HepG2 (cell line): ENCODE results near the gene METTL1. TPM values are rescaled to one million over a fixed set of nuclear protein-coding genes. Genes with fewer than 3 reads are reported as not detected.

Source experiments
- ATAC-seq: fragments of 200-7000 bp; cut with Tn5 transposase; 3 replicates; pipeline ENCODE4 v1.9.1; 2020; ENCODE audit warnings: mild to moderate bottlenecking, moderate library complexity
- BruUV-seq: library from RNA; stranded (reverse); fragments of 400-500 nt; replicated peaks from 2 replicates; lab custom pipeline; 2021; lab: Mats Ljungman, UMichigan
- CTCF ChIA-PET: fragments of 300-600 bp; formaldehyde crosslinking; extraction: SDS; loops from one replicate; lab custom pipeline; 2021; ENCODE audit warnings: low total read pairs, inconsistent platforms, low intra/inter-chr PET ratio; lab: Yijun Ruan, JAX
- POLR2A ChIA-PET: fragments of 350-600 bp; sonication (Branson Sonifier 250); formaldehyde crosslinking; loops from one replicate; lab custom pipeline; 2020; ENCODE audit warnings: antibody characterized with exemption, inconsistent platforms; lab: Yijun Ruan, JAX
- DNase-seq: peaks from one replicate; pipeline ENCODE4 v3.0.0-alpha.2; 2015; ENCODE audit warnings: low spot score
- FAIRE-seq: peaks from 3 replicates; lab custom pipeline; 2011; peaks lifted over from hg19 to GRCh38; lab: Jason Lieb, UNC
- H2AFZ ChIP-seq: one replicate; pipeline ENCODE4 v1.6.1; 2011; ENCODE audit warnings: low read length, inconsistent platforms
- H3K27ac ChIP-seq: fragments of 300-600 bp; 3 replicates; pipeline ENCODE4 v1.8.0; 2011; ENCODE audit warnings: mixed run types, mild to moderate bottlenecking, mixed read lengths, low read length, inconsistent platforms; ENCODE audit not compliant: insufficient read depth; ENCODE audit errors: extremely low read length
- H3K27me3 ChIP-seq, 2 experiments: fragments of 200-600 bp in 1 of 2; 2 replicates in 1 of 2; 3 replicates in 1 of 2; pipeline versions ENCODE4 v1.6.0 to v1.8.0; 2011; ENCODE audit warnings: low read length in 2 of 2, mild to moderate bottlenecking in 2 of 2, moderate library complexity in 2 of 2, inconsistent platforms in 1 of 2; ENCODE audit not compliant: insufficient read depth in 2 of 2, control insufficient read depth in 1 of 2
- H3K36me3 ChIP-seq, 2 experiments: fragments of 200-600 bp in 1 of 2; replicated peaks in 1 of 2; 2 replicates in 1 of 2; 3 replicates in 1 of 2; pipeline versions ENCODE4 v1.5.1 to v1.8.0; 2011; ENCODE audit warnings: low read length in 2 of 2, inconsistent platforms in 1 of 2; ENCODE audit not compliant: insufficient read depth in 2 of 2, control insufficient read depth in 1 of 2
- H3K4me1 ChIP-seq: 2 replicates; pipeline ENCODE4 v1.5.1; 2012; ENCODE audit warnings: low read length, inconsistent platforms; ENCODE audit not compliant: insufficient read depth
- H3K4me2 ChIP-seq: 2 replicates; pipeline ENCODE4 v1.6.0; 2011; ENCODE audit warnings: low read depth, low read length, inconsistent platforms
- H3K4me3 ChIP-seq, 3 experiments: fragments of 200-600 bp in 1 of 3; sonication (generic), shearing (Covaris generic) in 1 of 3; replicated peaks in 1 of 3; 2 replicates each; pipeline ENCODE4 v1.5.1; 2011 to 2016; ENCODE audit warnings: low read length in 3 of 3, inconsistent platforms in 2 of 3, low read depth in 2 of 3, mild to moderate bottlenecking in 2 of 3, control low read depth in 1 of 3, mixed read lengths in 1 of 3; ENCODE audit not compliant: insufficient read depth in 1 of 3
- H3K79me2 ChIP-seq: one replicate; pipeline ENCODE4 v1.6.1; 2011; ENCODE audit warnings: low read length, inconsistent platforms; ENCODE audit not compliant: insufficient read depth
- H3K9ac ChIP-seq: 2 replicates; pipeline ENCODE4 v1.6.0; 2011; ENCODE audit warnings: mild to moderate bottlenecking, low read depth, low read length, inconsistent platforms; ENCODE audit not compliant: insufficient read depth
- H3K9me3 ChIP-seq: 2 replicates; pipeline ENCODE4 v1.5.1; 2012; ENCODE audit warnings: mild to moderate bottlenecking, low read length
- H4K20me1 ChIP-seq: 2 replicates; pipeline ENCODE4 v1.6.0; 2011; ENCODE audit warnings: inconsistent platforms, mild to moderate bottlenecking, low read length, moderate library complexity; ENCODE audit not compliant: insufficient read depth
- GRHL1 ChIP-seq: sonication (generic); formaldehyde crosslinking; conservative IDR thresholded peaks from 2 replicates; pipeline ENCODE4 v1.8.0; 2022; ENCODE audit warnings: missing genetic modification reagents
- MTA3 ChIP-seq: sonication (generic); formaldehyde crosslinking; IDR thresholded peaks from 2 replicates; pipeline ENCODE4 v1.4.0; 2020; ENCODE audit warnings: missing genetic modification reagents
- NFIB ChIP-seq: sonication (generic); formaldehyde crosslinking; IDR thresholded peaks from 2 replicates; pipeline ENCODE4 v1.9.0; 2021; ENCODE audit warnings: missing genetic modification reagents, mild to moderate bottlenecking, borderline replicate concordance
- ZNF18 ChIP-seq: sonication (generic); formaldehyde crosslinking; IDR thresholded peaks from 2 replicates; pipeline ENCODE4 v1.8.0; 2022; ENCODE audit warnings: mild to moderate bottlenecking, missing genetic modification reagents; ENCODE audit not compliant: insufficient replicate concordance
- ZNF256 ChIP-seq: sonication (generic); formaldehyde crosslinking; conservative IDR thresholded peaks from 2 replicates; pipeline ENCODE4 v1.4.0; 2020; ENCODE audit warnings: missing genetic modification reagents
- ZNF281 ChIP-seq: sonication (generic); formaldehyde crosslinking; IDR thresholded peaks from 2 replicates; pipeline ENCODE4 v1.4.0; 2020; ENCODE audit warnings: missing genetic modification reagents, borderline replicate concordance
- ZNF431 ChIP-seq: sonication (generic); formaldehyde crosslinking; IDR thresholded peaks from 2 replicates; pipeline ENCODE4 v1.9.0; 2022; ENCODE audit warnings: missing genetic modification reagents, low read depth, mild to moderate bottlenecking, borderline replicate concordance
- ZNF484 ChIP-seq: sonication (generic); formaldehyde crosslinking; IDR thresholded peaks from 2 replicates; pipeline ENCODE4 v1.5.1; 2020; ENCODE audit warnings: mild to moderate bottlenecking, low read depth, missing genetic modification reagents, borderline replicate concordance
- ZNF674 ChIP-seq: sonication (generic); formaldehyde crosslinking; IDR thresholded peaks from 2 replicates; pipeline ENCODE4 v1.5.0; 2020; ENCODE audit warnings: low read depth, mild to moderate bottlenecking, missing genetic modification reagents
- WGBS: methylation state at CpG from one replicate; pipeline ENCODE4 v1.1.6; 2017; ENCODE audit warnings: low lambda C conversion rate; 5-methylcytosine and 5-hydroxymethylcytosine counted together
- in situ Hi-C: cut with HindIII; loops from 2 replicates; pipeline ENCODE4 v1.10.0; 2017; ENCODE audit warnings: low pct_unique_long_range_greater_than_20kb; ENCODE audit not compliant: extremely low pct_ligation_motif_present
- intact Hi-C: fragments of 100-400 bp; cut with micrococcal nuclease; formaldehyde crosslinking; loops from one replicate; pipeline ENCODE4 v1.10.0; 2022; ENCODE audit not compliant: unreplicated experiment
- polyA plus RNA-seq, 8 experiments: library from polyadenylated mRNA; depleted of rRNA in 3 of 8; stranded (reverse) in 7 of 8; unstranded in 1 of 8; fragments of >200 nt; fragmentation: Illumina TruSeq in 4 of 8; extraction: Trizol in 4 of 8; gene quantifications; 2 replicates each; pipeline versions ENCODE4 v1.2.1 to v1.2.3, GENCODE V29; 2011 to 2016; ENCODE audit warnings: low read depth in 4 of 8, missing spikeins in 1 of 8, mixed read lengths in 1 of 8; ENCODE audit not compliant: insufficient read depth in 1 of 8
- total RNA-seq, 5 experiments: library from RNA; depleted of rRNA; stranded (reverse); fragments of >200 nt; fragmentation: Illumina TruSeq; extraction: Trizol; gene quantifications; 2 replicates each; pipeline ENCODE4 v1.2.3, GENCODE V29; 2016; ENCODE audit warnings: low read depth in 1 of 5

The METTL1 gene
- total and polyA plus RNA-seq, 2 of the 13 experiments (the other 11 are each of a cell fraction or from before 2014, with no cell fraction given) = 34.7 to 36.9 TPM

- intact Hi-C loops = no loop called here
- FAIRE-seq (no peak), ATAC-seq (no peak), DNase-seq (no peak)
- no TSS peak for BruUV-seq
- in situ Hi-C loops = no loop called here
- Histone ChIP-seq H3K27ac (no peak overlapping the region), H3K4me3 (no peak overlapping the region), H3K27me3 (no peaks in the 10 kb centered on the region), H3K36me3 (peaks cover 0 to 3% of the 10 kb centered on the region in 2 experiments; a peak in 2 of 5 replicates), H4K20me1 (no peaks in the 10 kb centered on the region), H3K79me2 (no peaks in the 10 kb centered on the region), H3K4me1 (peaks cover 91% of the 10 kb centered on the region), H3K9me3 (no peaks in the 10 kb centered on the region), H3K4me2 (no peak overlapping the region), H3K9ac (no peak overlapping the region), H2AFZ (no peak overlapping the region)
- 90% methylated on average over 7 of the region's 8 CpGs for WGBS
- TF ChIP-seq ZNF18 (CRISPR knock-in tag) = no peak
- ChIA-PET CTCF (interaction anchor here (1.1 kb wide), 1 partner anchor 88 kb away, joined by 3 read pairs; no protein-coding TSS in a partner anchor), POLR2A (interaction anchor here (0.6 to 0.9 kb wide), 3 partner anchors 21 to 34 kb away, joined by 3 read pairs; partner anchors contain the start of gene CTDSP2)
Measured at GRCh38 chr12:57817261-57817989, 45.5 kb upstream of the METTL1 start.

GRCh38 chr12:57816855-57817151, 44.9 kb upstream of the METTL1 start:
- ChIA-PET CTCF (interaction anchor here (1.1 kb wide), 1 partner anchor 89 kb away, joined by 3 read pairs; no protein-coding TSS in a partner anchor), POLR2A (no interaction called here)
- Histone ChIP-seq H3K4me3 (no peak overlapping the region), H3K9ac (no peak overlapping the region), H3K79me2 (no peaks in the 10 kb centered on the region), H3K27ac (no peak overlapping the region), H3K4me1 (peaks cover 96% of the 10 kb centered on the region), H3K9me3 (no peaks in the 10 kb centered on the region), H4K20me1 (no peaks in the 10 kb centered on the region), H2AFZ (no peak overlapping the region), H3K36me3 (no peaks in the 10 kb centered on the region; a peak in 1 of 5 replicates), H3K4me2 (no peak overlapping the region), H3K27me3 (no peaks in the 10 kb centered on the region)
- no TSS peak for BruUV-seq
- WGBS = 85% methylated on average over 5 of the region's 5 CpGs
- no peak for TF ChIP-seq ZNF431 (CRISPR knock-in tag)
- TF ChIP-seq ZNF674 (CRISPR knock-in tag) = no peak
- no peak for TF ChIP-seq GRHL1 (CRISPR knock-in tag)
- TF ChIP-seq NFIB (CRISPR knock-in tag) = no peak
- TF ChIP-seq ZNF281 (CRISPR knock-in tag) = no peak
- no peak for TF ChIP-seq MTA3 (CRISPR knock-in tag)
- TF ChIP-seq ZNF256 = no peak
- no peak for TF ChIP-seq ZNF484
- ATAC-seq = no peak
- intact Hi-C loops (no loop called here), in situ Hi-C loops (no loop called here)
- no peak for DNase-seq
- FAIRE-seq = no peak
